Lung (tissue), 12 donors: Measurements from ENCODE around the gene IL1RAPL1. TPM values are rescaled to one million over a fixed set of nuclear protein-coding genes. Genes with fewer than 3 reads are reported as not detected.

Experiments used
- ATAC-seq: fragments of 200-7000 bp; cut with Tn5 transposase; one replicate; pipeline ENCODE4 v1.9.1; 2020; ENCODE audit warnings: moderate number of reproducible peaks; ENCODE audit not compliant: insufficient read depth, low FRiP score
- DNase-seq, 3 donors: peaks; one replicate each; pipeline ENCODE4 v3.0.0-alpha.2; 2013 to 2017
- H3K27ac ChIP-seq, 2 donors: one replicate each; pipeline ENCODE4 v1.5.1; 2013; ENCODE audit warnings: mild to moderate bottlenecking in 2 of 2, moderate library complexity in 2 of 2, control low read depth in 1 of 2, inconsistent platforms in 1 of 2, low read depth in 1 of 2, low read length in 1 of 2
- H3K27me3 ChIP-seq, 3 donors: one replicate each; pipeline ENCODE4 v1.5.1; 2013; ENCODE audit warnings: low read length in 2 of 3; ENCODE audit not compliant: control insufficient read depth in 3 of 3, insufficient read depth in 3 of 3
- H3K36me3 ChIP-seq, 4 donors: one replicate each; pipeline ENCODE4 v1.5.1; 2013; ENCODE audit warnings: low read length in 4 of 4, mild to moderate bottlenecking in 1 of 4, moderate library complexity in 1 of 4; ENCODE audit not compliant: control insufficient read depth in 4 of 4, insufficient read depth in 4 of 4
- H3K4me1 ChIP-seq, 5 donors: one replicate each; pipeline ENCODE4 v1.5.1; 2013; ENCODE audit warnings: low read length in 5 of 5, mild to moderate bottlenecking in 2 of 5, moderate library complexity in 1 of 5; ENCODE audit not compliant: control insufficient read depth in 5 of 5, insufficient read depth in 5 of 5
- H3K4me3 ChIP-seq: one replicate; pipeline ENCODE4 v1.5.1; 2013; ENCODE audit warnings: mild to moderate bottlenecking, control low read depth, moderate library complexity
- H3K9ac ChIP-seq, 2 donors: one replicate each; pipeline ENCODE4 v1.5.1; 2013; ENCODE audit warnings: low read length in 2 of 2, control low read depth in 1 of 2; ENCODE audit not compliant: insufficient read depth in 1 of 2
- H3K9me3 ChIP-seq, 4 donors: one replicate each; pipeline ENCODE4 v1.5.1; 2013; ENCODE audit warnings: low read length in 3 of 4, mild to moderate bottlenecking in 1 of 4, moderate library complexity in 1 of 4; ENCODE audit not compliant: control insufficient read depth in 4 of 4, insufficient read depth in 3 of 4
- CTCF ChIP-seq: IDR thresholded peaks from 2 replicates; pipeline ENCODE4 v1.5.1; 2012; ENCODE audit warnings: mild to moderate bottlenecking; ENCODE audit errors: control extremely low read depth, extremely low read depth
- WGBS, 2 donors: extraction: QIAGEN DNeasy Blood & Tissue Kit; methylation state at CpG; one replicate each; pipeline ENCODE4 v1.1.7; 2013; 5-methylcytosine and 5-hydroxymethylcytosine counted together
- polyA plus RNA-seq, 2 donors: library from polyadenylated mRNA; stranded (reverse); fragments of 200-250 nt; gene quantifications; one replicate each; pipeline ENCODE4 v1.2.1, GENCODE V29; 2013
- total RNA-seq, 2 donors: library from RNA; depleted of rRNA in 1 of 2; stranded (reverse); fragments of >200 nt in 1 of 2; gene quantifications; one replicate each; pipeline ENCODE4 v1.2.1, GENCODE V29; 2014 to 2021
- donor health status: control.
- donor health status: control.
- donor health status: Bipolar disorder and iron deficiency.
- donor health status: healthy.
- donor health status: DM: yes; HTN: yes; CAD: no.

Gene IL1RAPL1
- total and polyA plus RNA-seq, 4 donors = 2.2 TPM; not detected in 3

GRCh38 chrX:29824176-29824906 is 1237.1 kb downstream of the IL1RAPL1 start:
- no peak overlapping the region for H3K9ac ChIP-seq
- TF ChIP-seq CTCF = no peak
- H3K4me3 ChIP-seq = no peak overlapping the region
- WGBS, 2 donors = 55 to 57% methylated on average over 6 of the region's 6 CpGs
- no peaks in the 10 kb centered on the region for H3K36me3 ChIP-seq
- H3K27me3 ChIP-seq = peaks cover 0 to 3% (median 0%) of the 10 kb centered on the region in 3 donors
- no peaks in the 10 kb centered on the region for H3K9me3 ChIP-seq
- DNase-seq (no peak), ATAC-seq (no peak)
- H3K4me1 ChIP-seq = peaks cover 0 to 3% (median 0%) of the 10 kb centered on the region in 5 donors
- no peak overlapping the region for H3K27ac ChIP-seq

GRCh38 chrX:29826742-29827141 is 1239.5 kb downstream of the IL1RAPL1 start:
- Histone ChIP-seq H3K36me3 (no peaks in the 10 kb centered on the region), H3K4me3 (no peak overlapping the region), H3K9me3 (no peaks in the 10 kb centered on the region), H3K27me3 (peaks cover 0 to 3% (median 0%) of the 10 kb centered on the region in 3 donors), H3K27ac (no peak overlapping the region), H3K4me1 (peaks cover 0 to 3% (median 0%) of the 10 kb centered on the region in 5 donors), H3K9ac (no peak overlapping the region)
- no peak for ATAC-seq
- TF ChIP-seq CTCF = no peak
- DNase-seq = no peak
- WGBS, 2 donors = 84 to 87% methylated on average over 5 of the region's 5 CpGs

- DNase-seq (peak in 2 of 3 donors; percentile 56 to 64), ATAC-seq (no peak)
- no peak overlapping the region for H3K27ac ChIP-seq
- H3K9me3 ChIP-seq = no peaks in the 10 kb centered on the region
- no peak overlapping the region for H3K4me3 ChIP-seq
- H3K9ac ChIP-seq = no peak overlapping the region
- no peak for TF ChIP-seq CTCF
- 58 to 80% methylated on average over 2 of the region's 2 CpGs for WGBS, 2 donors
- peaks cover 0 to 8% (median 0%) of the 10 kb centered on the region in 5 donors for H3K4me1 ChIP-seq
- H3K27me3 ChIP-seq = no peaks in the 10 kb centered on the region
- no peaks in the 10 kb centered on the region for H3K36me3 ChIP-seq
Observed at GRCh38 chrX:29834311-29834710, 1247.1 kb downstream of the IL1RAPL1 start.
